AG10803 (cell line): Measurements from ENCODE around the gene AK5.

ENCODE experiments used
- DNase-seq: peaks from one replicate; pipeline ENCODE4 v3.0.0; 2010; ENCODE audit warnings: low read depth
- H3K4me3 ChIP-seq: 2 replicates; pipeline ENCODE4 v1.5.1; 2011; ENCODE audit warnings: mild to moderate bottlenecking, low read length, control low read depth
- CTCF ChIP-seq: conservative IDR thresholded peaks from 2 replicates; pipeline ENCODE4 v1.5.1; 2011; ENCODE audit warnings: mild to moderate bottlenecking, low read length, control low read depth, inconsistent platforms

AK5 gene

DNA sequence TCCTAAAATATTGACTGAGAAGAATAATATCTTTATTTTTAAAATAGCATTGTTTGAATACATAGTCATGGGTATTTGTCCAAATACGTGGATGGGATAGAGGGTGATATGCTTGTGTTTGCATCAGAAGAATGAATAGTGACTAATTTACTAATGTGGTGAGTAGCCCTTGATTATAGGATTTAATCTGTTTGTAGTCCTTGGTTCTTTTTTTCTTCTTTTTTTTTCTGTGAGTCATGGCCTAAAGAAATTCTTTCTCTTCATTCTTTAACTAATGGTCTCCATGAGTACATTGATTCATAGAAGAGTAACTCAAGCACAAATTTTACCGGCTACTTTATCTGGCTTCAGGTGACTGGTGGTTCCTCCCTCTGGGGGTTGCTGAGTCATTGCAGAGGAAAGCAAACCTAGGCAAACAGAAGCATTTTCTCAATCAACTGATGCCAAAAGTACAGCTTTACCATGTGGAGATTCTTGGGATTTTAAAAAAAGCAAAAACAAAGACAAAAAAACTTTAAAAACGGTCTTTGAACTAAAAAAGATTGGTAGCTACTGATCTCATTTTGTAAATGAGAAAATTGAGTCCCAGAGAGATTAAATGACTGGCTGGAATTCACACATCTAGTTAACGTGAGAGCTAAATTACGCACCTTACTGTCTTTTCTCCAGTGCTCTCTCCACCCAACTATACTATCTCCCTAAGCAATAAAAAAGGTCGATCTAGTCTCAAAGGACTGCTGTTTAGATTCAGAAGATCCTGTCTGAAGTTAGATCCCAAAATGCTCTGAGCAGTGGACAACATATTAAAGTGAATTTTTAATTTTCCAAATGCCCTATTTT, 40.5 kb downstream of the AK5 start:
- DNase-seq = peak; percentile 82
- H3K4me3 ChIP-seq = no peak overlapping the region
- TF ChIP-seq CTCF = no peak

DNA sequence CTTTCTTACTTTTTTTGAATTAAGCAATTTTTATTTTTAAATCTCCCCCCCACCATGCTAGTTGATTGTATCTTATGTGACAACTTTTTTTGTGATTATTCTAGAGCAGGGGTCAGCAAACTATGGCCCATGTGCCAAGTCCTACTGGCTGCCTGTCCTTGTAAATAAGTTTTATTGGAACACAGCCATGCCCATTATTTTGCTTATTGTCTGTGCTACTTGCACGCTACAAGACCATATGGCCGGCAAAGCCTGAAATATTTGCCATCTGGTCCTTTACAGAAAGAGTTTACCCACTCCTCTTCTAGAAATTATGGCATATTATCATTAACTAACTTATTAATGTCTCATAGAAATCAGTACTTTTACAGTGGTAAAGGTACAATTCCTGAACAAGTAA, 51.7 kb downstream of the AK5 start:
- no peak for DNase-seq
- H3K4me3 ChIP-seq = no peak overlapping the region
- no peak for TF ChIP-seq CTCF

GRCh38 chr1:77336729-77337128, 54.9 kb downstream of the AK5 start:
- no peak overlapping the region for H3K4me3 ChIP-seq
- no peak for TF ChIP-seq CTCF
- DNase-seq = no peak

DNA sequence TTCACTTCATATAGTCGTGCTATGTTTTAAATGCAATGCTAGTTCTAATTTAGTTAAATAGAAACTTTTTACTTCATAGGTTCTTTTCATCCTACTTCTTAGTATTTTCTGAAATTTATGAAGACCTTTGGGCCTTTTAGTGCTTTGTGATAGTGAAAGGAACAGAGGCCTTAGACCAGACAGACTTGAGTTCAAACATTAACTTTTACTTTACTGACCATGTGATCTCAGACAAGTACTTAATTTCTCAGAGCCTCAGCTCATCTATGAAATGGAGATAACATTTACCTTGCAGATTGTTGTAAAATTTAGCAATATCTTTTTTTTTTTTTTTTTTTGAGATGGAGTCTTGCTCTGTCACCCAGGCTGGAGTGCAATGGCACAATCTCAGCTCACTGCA, 57.5 kb downstream of the AK5 start:
- H3K4me3 ChIP-seq = no peak overlapping the region
- no peak for DNase-seq
- TF ChIP-seq CTCF = no peak

GRCh38 chr1:77341195-77341594, 59.4 kb downstream of the AK5 start:
- H3K4me3 ChIP-seq = no peak overlapping the region
- no peak for DNase-seq
- TF ChIP-seq CTCF = no peak

GRCh38 chr1:77342745-77343144, 60.9 kb downstream of the AK5 start:
- H3K4me3 ChIP-seq = no peak overlapping the region
- TF ChIP-seq CTCF = no peak
- DNase-seq = no peak

DNA sequence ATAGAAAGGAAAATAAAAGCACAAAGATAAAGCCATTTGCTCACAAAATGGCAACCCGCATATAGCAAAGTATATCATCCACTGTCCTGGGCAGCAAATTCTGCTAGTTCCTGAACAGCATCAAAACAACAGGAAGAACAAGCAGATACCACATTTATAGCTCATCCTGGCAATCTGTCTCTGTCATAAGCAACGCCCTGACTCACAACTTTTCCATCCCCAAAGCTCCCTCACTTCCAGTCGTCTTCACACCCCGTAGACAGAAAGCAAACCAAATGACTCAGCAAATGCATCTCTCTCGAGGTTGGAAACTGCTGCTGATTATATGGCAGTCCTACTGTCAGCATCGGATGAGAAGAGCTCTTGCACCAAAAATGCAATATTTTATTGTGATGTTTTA, 65.8 kb downstream of the AK5 start:
- DNase-seq = peak; percentile 92
- TF ChIP-seq CTCF = no peak
- no peak overlapping the region for H3K4me3 ChIP-seq
